SW 1271 (cell line): ENCODE data around the gene PITX1.
"Not testable (repeated sequence)": the region's sequence is repeated elsewhere in the genome, so short reads cannot be mapped to it uniquely, and the experiment has no call there.

Experiments used
- DNase-seq, 2 experiments: peaks; one replicate each; lab custom pipeline; 2025; lab: John Stamatoyannopoulos, UW

Gene PITX1

DNA sequence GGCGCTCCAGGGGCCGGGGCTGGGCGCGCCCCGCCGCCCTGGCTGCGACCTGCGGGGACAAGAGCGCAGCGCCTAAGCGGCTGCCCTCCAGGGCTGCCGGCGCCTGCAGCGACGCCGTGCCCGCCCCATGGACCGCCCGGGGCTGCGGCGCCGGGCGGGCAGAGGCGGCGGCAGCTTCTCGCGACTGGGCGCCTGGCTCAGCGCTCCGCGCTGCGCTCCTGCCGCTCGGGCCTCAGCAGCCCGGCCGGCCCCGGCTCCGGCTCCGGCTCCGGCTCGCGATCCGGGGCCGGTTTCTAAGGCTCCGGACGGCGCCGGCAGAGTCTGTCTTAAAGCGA lies at the start of gene PITX1:
TSS of gene PITX1 (minus strand) at position 328 of the 335 bp plus-strand sequence. CDS start 347 bp downstream, outside the sequence.
- no peak for DNase-seq

DNA sequence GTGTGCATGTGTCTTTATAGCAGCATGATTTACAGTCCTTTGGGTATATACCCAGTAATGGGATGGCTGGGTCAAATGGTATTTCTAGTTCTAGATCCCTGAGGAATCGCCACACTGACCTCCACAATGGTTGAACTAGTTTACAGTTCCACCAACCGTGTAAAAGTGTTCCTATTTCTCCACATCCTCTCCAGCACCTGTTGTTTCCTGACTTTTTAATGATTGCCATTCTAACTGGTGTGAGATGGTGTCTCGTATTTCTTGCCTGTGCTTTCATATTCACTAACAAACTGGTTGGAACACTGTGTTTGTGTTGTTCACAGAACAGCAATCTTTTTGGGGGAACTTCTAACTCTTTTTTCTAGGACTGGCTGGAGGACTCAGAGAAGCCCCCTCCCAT lies 49.3 kb upstream of the PITX1 start:
- not testable (repeated sequence) for DNase-seq

DNA sequence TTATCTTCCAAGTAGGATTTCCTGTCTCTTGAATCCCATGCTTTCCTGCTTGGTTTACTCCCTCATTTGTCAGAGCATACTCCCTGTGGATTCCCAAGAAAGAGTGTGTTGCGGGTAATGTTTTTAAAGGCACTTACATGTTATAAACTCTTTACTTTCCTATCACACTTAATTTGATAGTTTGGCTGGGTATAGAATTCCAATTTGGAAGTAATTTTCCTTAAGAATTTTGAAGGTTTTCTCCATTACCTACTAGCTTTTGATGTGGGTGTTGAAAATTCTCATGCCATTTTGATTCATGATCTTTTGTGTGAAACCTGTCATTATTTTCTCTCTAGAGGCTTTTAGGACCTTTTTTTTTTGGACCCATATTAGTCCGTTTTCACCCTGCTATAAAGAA lies 47.2 kb upstream of the PITX1 start:
- no peak for DNase-seq

GRCh38 chr5:135079760-135080159 lies 45.7 kb upstream of the PITX1 start:
- no peak for DNase-seq

GRCh38 chr5:135079099-135079681 lies 45.2 kb upstream of the PITX1 start:
- no peak for DNase-seq

DNA sequence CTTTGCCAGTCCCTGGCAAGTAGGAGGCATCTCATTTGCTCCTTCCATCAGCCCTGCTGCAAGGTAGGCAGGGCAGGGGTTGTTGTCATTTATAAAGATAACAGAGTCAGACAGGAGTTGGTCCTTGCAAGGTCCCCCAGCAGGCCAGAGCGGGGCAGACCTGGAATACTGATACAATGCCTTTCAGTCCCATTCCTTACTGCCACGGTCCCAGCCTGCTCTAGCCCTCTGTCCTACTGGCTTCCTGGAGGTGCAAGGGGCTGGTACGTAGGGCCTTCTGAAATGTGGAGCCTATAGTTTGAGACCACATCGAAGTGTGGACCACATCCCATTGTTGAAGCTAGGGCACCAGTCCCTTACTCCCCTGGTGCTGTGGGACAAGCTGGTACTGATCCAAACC lies 42.8 kb upstream of the PITX1 start:
- DNase-seq: no peak

DNA sequence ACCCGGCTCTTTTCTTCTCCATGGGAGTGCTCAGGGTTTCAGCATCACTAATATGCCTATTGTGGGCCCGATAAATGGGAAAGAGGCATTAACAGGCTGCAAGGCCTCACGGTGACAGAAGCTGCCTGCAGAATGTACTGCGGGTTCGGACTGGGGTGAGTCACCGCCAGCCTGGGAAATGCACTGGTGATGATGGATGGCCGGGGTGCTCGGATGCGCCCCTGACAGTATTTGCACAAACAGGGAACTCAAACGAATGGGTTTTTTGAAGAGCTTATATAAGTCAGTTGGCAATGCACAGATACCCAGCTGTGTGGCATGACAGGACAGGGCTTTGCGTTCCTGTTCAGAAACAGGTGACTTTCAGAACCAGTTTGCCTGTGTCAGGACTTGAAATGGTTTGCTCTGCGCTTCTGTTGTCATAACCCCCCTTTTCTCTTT lies 42.0 kb upstream of the PITX1 start:
- DNase-seq: no peak

DNA sequence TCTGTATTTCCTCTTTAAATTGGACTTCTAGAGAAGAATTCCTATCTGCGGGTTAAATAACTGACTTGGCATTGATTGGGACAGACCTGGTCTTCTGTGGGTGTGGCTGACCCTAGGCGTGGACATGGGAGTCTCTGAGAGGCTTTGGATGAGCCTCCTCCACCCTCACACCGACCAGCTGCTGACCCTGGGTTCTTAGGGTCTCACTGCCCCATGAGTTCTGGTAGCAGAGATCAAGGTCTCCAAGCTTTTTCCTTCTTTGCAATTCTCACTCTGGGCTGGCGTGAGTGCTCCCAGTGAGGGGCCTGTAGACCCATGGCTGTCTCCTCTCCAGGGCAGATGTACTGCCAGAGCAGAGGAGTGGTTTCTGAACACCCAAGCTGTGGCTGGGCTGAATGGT lies 41.6 kb upstream of the PITX1 start:
- no peak for DNase-seq

GRCh38 chr5:135073761-135074345 lies 39.8 kb upstream of the PITX1 start:
- DNase-seq: no peak

DNA sequence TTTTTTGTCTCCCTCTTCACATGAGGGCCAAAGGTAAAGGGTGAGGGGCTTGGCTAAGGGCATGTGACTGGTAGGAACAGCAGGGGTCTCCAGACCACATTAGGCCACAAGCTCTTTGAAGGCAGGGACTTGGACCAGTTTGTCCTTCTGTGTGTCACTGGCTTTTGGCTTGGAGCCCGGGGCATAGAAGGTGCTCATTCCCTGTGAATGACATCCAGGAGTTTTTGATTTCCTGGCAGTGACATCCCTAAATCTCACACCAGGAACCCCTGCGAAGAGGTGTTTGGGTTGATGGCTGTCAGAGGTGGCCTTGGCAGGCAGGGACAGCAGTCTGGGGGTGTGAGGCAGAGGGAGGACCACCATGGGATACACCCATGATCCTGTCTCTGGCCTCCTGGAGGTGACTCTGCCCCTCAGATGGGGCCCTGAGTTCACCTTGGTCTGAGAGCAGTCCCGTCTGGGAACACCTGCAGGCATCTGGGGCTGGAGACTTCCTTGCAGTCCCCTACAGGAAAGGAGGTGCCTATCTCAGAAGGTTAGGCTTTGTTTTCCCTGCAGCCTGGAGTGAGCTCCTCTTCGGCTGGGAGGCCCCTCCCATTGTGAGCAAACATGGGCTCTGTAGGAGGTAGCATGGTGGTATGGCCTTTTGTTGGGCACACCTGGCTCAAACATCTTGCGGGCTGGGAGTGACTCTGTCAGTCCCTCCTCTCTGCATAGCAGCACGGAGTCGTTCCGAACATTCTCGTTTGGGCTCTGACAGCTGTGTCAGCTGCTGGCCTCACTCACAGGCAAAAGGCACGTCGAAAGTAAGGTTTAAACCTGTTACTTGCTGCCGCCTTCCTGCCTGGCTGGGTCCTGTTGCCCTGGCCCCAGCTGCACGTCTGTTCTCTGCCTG lies 38.6 kb upstream of the PITX1 start:
- no peak for DNase-seq

- DNase-seq: no peak
These were observed 37.3 kb upstream of the PITX1 start for GRCh38 chr5:135071311-135071710.

DNA sequence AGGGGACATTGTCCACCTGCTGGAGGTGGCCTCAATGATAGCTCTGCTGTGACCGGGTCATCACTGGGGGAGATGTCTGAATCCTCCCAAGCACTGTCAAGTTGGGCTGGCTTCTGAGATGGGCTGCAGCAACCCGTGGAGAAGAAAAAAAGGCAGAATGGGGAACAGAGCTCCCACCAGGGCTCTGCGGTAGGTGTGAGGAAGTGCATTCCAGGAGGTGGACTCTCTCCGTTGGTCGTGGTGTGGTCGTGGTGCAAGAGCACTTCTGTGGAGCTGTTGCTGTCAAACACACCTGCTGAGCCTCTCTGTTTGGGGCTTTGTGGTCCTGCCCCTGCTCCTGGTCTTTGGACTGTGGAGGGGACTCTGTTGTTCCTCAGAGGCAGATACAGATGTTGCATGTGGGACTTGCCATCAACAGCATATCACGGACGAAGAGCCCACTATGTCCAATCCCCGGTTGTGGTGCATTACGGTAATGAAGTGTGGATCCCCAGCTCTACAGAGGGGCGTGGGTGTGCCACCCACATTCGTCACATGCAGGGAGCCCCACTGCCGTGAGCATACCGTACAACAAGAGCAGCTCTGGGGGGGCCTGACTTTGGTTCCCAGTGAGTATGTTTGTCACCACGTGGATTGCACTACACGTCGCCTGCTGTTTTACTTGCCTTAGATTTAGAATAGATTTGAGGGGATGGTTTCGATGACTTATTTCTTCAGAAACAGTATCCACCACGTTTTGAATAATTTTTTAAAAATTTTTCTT lies 36.0 kb upstream of the PITX1 start:
- DNase-seq: no peak

DNA sequence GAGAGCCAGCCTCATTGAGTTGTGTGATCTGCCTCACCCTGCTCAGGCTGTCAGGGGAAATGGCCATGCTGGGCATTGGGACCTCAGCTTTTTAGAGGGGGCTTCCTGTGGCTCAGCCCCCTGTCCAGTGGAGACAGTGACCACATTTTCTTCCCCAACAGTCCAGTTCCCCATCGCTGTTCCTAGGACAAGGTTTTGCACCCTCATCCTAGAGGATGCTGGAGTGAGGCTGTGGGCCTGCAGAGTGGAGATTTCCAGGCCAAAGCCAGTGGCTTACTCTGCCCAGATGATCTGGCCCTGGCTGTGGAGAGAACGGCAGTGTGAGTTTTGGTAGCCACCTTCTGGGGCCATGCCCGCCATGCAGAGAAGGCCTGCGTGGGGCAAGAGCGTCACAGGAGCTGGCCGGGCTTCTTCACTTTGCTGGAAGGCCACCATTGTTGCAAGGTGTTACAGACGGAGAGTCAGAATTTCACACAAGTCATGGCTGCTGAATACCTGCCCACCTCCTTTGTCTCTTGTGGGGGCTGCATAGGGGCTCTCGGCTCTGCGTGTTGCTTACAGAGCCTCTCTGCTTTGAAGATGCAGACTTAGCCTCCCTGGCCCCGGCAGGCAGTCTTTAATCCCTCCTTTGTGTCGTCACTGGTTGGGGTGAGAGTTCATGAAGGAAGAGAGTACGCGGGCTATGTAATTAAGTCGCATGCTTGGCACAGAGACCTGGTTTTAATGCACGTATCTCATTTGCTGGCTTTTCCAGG lies 35.2 kb upstream of the PITX1 start:
- no peak for DNase-seq

- no peak for DNase-seq
These were observed 33.6 kb upstream of the PITX1 start for GRCh38 chr5:135067587-135067986.

GRCh38 chr5:135066781-135067180 lies 32.8 kb upstream of the PITX1 start:
- no peak for DNase-seq

DNA sequence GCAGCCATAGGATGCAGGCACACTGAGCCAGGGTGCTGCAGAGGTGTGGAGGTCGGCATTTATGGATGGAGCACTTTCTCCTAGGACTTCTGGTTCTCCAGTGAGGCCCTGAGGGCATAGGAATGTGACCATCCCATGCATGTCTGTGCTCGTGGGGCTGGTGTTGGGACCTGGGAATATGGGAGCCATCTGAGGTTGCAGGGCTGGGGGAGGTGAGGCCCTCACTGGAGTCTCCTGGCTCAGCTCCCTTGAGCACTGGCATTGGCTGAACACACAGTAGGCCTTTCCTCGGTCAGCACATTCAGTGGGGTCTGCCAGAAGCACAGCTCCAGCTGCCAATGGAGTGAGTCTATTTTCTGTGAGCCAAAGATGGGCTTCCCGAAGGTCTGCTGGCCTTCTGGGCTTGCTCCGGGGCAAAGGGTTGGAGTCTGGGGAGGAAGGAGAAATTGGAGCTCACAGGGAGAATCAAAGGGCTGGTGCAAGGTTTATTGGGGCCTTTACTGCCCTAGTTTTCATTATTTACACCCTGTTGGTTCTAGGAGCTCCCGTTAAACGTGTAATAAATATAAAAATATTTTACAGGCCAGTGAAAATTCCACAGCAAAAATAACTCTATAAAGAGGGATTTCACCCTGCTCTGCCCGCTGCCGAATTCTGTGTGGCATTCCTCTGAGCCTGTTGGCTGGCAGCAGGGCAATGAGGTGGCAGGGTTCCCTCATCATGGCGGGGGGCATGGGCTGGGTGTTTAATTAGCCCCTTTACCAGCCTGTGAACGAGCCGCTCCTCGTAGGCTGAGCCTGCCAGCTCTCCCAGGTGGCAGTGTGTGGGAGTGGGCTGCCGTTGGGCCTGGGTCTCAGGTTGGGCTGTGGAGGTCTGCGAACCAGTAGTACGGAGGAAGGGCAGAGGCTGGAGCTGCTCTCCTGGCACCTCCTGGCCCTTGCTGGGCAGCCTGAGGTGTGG lies 31.6 kb upstream of the PITX1 start:
- no peak for DNase-seq

- DNase-seq: no peak
These were observed 30.2 kb upstream of the PITX1 start for GRCh38 chr5:135064235-135064570.

DNA sequence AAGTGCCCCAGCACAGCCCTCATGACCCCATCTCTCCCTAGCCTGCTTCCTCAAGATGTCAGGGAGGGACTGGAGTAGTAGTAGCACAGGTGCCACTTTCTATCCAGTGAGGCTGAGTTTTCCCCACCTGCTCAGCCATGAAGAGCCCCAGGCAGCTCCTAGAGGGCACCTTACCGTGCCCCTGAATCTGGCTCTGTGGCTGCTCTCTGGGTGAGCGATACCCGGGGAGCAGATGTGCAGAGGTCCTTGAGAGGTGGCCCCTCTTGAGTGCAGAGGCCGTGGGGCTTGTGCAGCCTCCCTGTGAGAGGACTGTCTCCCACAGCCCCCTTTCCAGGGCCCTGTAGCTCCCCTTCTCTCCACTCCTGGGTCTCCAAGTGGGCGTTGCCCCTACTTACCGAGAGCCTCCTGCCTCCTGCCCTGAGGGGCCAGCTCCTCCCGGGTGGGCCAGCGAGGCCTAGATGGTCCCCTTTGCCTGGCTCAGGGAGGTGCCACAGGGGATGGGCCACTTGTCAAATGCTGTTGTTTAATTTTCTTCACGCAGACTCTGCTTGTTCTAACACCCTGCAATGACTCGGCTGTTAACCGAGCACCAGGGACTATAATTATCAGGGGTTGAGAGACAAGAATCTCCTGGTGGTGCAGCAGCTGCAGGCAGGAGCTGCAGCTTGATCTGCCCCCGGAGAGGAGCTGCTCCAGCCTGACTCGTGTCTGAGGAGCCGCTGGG lies 29.6 kb upstream of the PITX1 start:
- no peak for DNase-seq

- no peak for DNase-seq
These were observed 29.0 kb upstream of the PITX1 start for GRCh38 chr5:135063056-135063445.
